IgD-negative memory B cell (primary cell): Measurements from ENCODE around the gene TIMP2. TPM values are rescaled to one million over a fixed set of nuclear protein-coding genes. Genes with fewer than 3 reads are reported as not detected.
A peak's percentile ranks its signal among the peaks of the same experiment; 100 is the strongest.

ENCODE experiments used
- H3K27ac Mint-ChIP-seq, 3 donors: one replicate each; pipeline ENCODE4 v1.8.0; 2020 to 2022; ENCODE audit warnings: mild to moderate bottlenecking in 3 of 3, mixed read lengths in 3 of 3, moderate library complexity in 1 of 3
- H3K27me3 Mint-ChIP-seq: one replicate; pipeline ENCODE4 v1.8.0; 2021; ENCODE audit warnings: mixed read lengths
- H3K36me3 Mint-ChIP-seq: one replicate; pipeline ENCODE4 v1.8.0; 2020; ENCODE audit warnings: mild to moderate bottlenecking, mixed read lengths
- H3K4me1 Mint-ChIP-seq, 3 donors: one replicate each; pipeline ENCODE4 v1.8.0; 2020 to 2022; ENCODE audit warnings: mixed read lengths in 3 of 3, mild to moderate bottlenecking in 1 of 3
- H3K4me3 Mint-ChIP-seq, 4 donors: one replicate each; pipeline ENCODE4 v1.8.0; 2020 to 2022; ENCODE audit warnings: mild to moderate bottlenecking in 4 of 4, mixed read lengths in 4 of 4, moderate library complexity in 3 of 4
- H3K9me3 Mint-ChIP-seq, 3 donors: one replicate each; pipeline ENCODE4 v1.8.0; 2020 to 2021; ENCODE audit warnings: mixed read lengths in 3 of 3, mild to moderate bottlenecking in 1 of 3
- polyA plus RNA-seq: library from polyadenylated mRNA; unstranded; fragments of 300-500 nt; fragmentation: Illumina TruSeq; gene quantifications from one replicate; pipeline ENCODE4 v1.2.3, GENCODE V29; 2021

TIMP2 gene
- polyA plus RNA-seq, 1 donor from 2014 or later = 0.34 TPM

- Mint-ChIP-seq H3K9me3 (no peaks in the 10 kb centered on the region), H3K27me3 (peaks cover 5% of the 10 kb centered on the region), H3K4me1 (peaks cover 5 to 12% (median 5%) of the 10 kb centered on the region in 3 donors), H3K36me3 (no peaks in the 10 kb centered on the region), H3K4me3 (peak overlapping the region in 3 of 4 donors; percentile 4 to 51 (median 12)), H3K27ac (no peak overlapping the region)
Measured at GRCh38 chr17:78925662-78926555, 722 bp upstream of the TIMP2 start.

GRCh38 chr17:78924481-78925151 lies 571 bp downstream of the TIMP2 start:
- Mint-ChIP-seq H3K27ac (no peak overlapping the region), H3K9me3 (no peaks in the 10 kb centered on the region), H3K27me3 (peaks cover 5% of the 10 kb centered on the region), H3K36me3 (no peaks in the 10 kb centered on the region), H3K4me3 (peak overlapping the region; percentile 83 to 97 (median 85)), H3K4me1 (peaks cover 5 to 12% (median 5%) of the 10 kb centered on the region in 3 donors)

- Mint-ChIP-seq H3K9me3 (no peaks in the 10 kb centered on the region), H3K27ac (peak overlapping the region in 2 of 3 donors; percentile 41 to 87), H3K4me3 (peak overlapping the region; percentile 83 to 97 (median 85)), H3K36me3 (no peaks in the 10 kb centered on the region), H3K27me3 (peaks cover 2% of the 10 kb centered on the region), H3K4me1 (peaks cover 5 to 10% (median 5%) of the 10 kb centered on the region in 3 donors)
Measured at GRCh38 chr17:78923660-78924453, 1.3 kb downstream of the TIMP2 start.

- peak overlapping the region; percentile 84 to 97 (median 85) for H3K4me3 Mint-ChIP-seq
- no peaks in the 10 kb centered on the region for H3K36me3 Mint-ChIP-seq
- H3K4me1 Mint-ChIP-seq = peaks cover 5 to 13% (median 5%) of the 10 kb centered on the region in 3 donors
- no peaks in the 10 kb centered on the region for H3K9me3 Mint-ChIP-seq
- H3K27me3 Mint-ChIP-seq = peaks cover 4% of the 10 kb centered on the region
- H3K27ac Mint-ChIP-seq = peak overlapping the region in 2 of 3 donors; percentile 41 to 84
Measured at GRCh38 chr17:78922816-78923498, 2.2 kb downstream of the TIMP2 start.

- Mint-ChIP-seq H3K4me1 (peaks cover 5 to 16% (median 8%) of the 10 kb centered on the region in 3 donors), H3K9me3 (no peaks in the 10 kb centered on the region), H3K27me3 (peaks cover 4% of the 10 kb centered on the region), H3K4me3 (peak overlapping the region in 1 of 4 donors; percentile 68), H3K36me3 (no peaks in the 10 kb centered on the region), H3K27ac (no peak overlapping the region)
Measured at GRCh38 chr17:78921437-78921971, 3.7 kb downstream of the TIMP2 start.

GRCh38 chr17:78920528-78920927 lies 4.7 kb downstream of the TIMP2 start:
- peaks cover 2% of the 10 kb centered on the region for H3K27me3 Mint-ChIP-seq
- H3K4me1 Mint-ChIP-seq = peaks cover 5 to 18% (median 10%) of the 10 kb centered on the region in 3 donors
- no peak overlapping the region for H3K27ac Mint-ChIP-seq
- H3K36me3 Mint-ChIP-seq = no peaks in the 10 kb centered on the region
- peak overlapping the region in 1 of 4 donors; percentile 8 for H3K4me3 Mint-ChIP-seq
- H3K9me3 Mint-ChIP-seq = no peaks in the 10 kb centered on the region

GRCh38 chr17:78919861-78920450 lies 5.2 kb downstream of the TIMP2 start:
- H3K27ac Mint-ChIP-seq = no peak overlapping the region
- peaks cover 5 to 18% (median 10%) of the 10 kb centered on the region in 3 donors for H3K4me1 Mint-ChIP-seq
- no peaks in the 10 kb centered on the region for H3K36me3 Mint-ChIP-seq
- H3K9me3 Mint-ChIP-seq = no peaks in the 10 kb centered on the region
- peak overlapping the region in 1 of 4 donors; percentile 38 for H3K4me3 Mint-ChIP-seq
- H3K27me3 Mint-ChIP-seq = peaks cover 2% of the 10 kb centered on the region

- no peaks in the 10 kb centered on the region for H3K36me3 Mint-ChIP-seq
- H3K4me3 Mint-ChIP-seq = peak overlapping the region in 1 of 4 donors; percentile 27
- H3K27me3 Mint-ChIP-seq = peaks cover 2% of the 10 kb centered on the region
- peak overlapping the region in 1 of 3 donors; percentile 10 for H3K27ac Mint-ChIP-seq
- peaks cover 5 to 19% (median 10%) of the 10 kb centered on the region in 3 donors for H3K4me1 Mint-ChIP-seq
- H3K9me3 Mint-ChIP-seq = no peaks in the 10 kb centered on the region
Measured at GRCh38 chr17:78918979-78919378, 6.2 kb downstream of the TIMP2 start.

- peak overlapping the region in 2 of 3 donors; percentile 18 to 21 for H3K27ac Mint-ChIP-seq
- peaks cover 2% of the 10 kb centered on the region for H3K36me3 Mint-ChIP-seq
- H3K9me3 Mint-ChIP-seq = no peaks in the 10 kb centered on the region
- peaks cover 0 to 11% (median 5%) of the 10 kb centered on the region in 3 donors for H3K4me1 Mint-ChIP-seq
- peak overlapping the region in 1 of 4 donors; percentile 45 for H3K4me3 Mint-ChIP-seq
- peaks cover 2% of the 10 kb centered on the region for H3K27me3 Mint-ChIP-seq
Measured at GRCh38 chr17:78917451-78918275, 7.5 kb downstream of the TIMP2 start.

GRCh38 chr17:78915872-78916632 lies 9.1 kb downstream of the TIMP2 start:
- Mint-ChIP-seq H3K36me3 (peaks cover 6% of the 10 kb centered on the region), H3K4me1 (peaks cover 0 to 11% (median 5%) of the 10 kb centered on the region in 3 donors), H3K4me3 (peak overlapping the region in 1 of 4 donors; percentile 18), H3K27ac (peak overlapping the region in 1 of 3 donors; percentile 67), H3K27me3 (peaks cover 2% of the 10 kb centered on the region), H3K9me3 (no peaks in the 10 kb centered on the region)

- no peaks in the 10 kb centered on the region for H3K9me3 Mint-ChIP-seq
- H3K27ac Mint-ChIP-seq = no peak overlapping the region
- peaks cover 0 to 14% (median 10%) of the 10 kb centered on the region in 3 donors for H3K4me1 Mint-ChIP-seq
- peaks cover 4% of the 10 kb centered on the region for H3K27me3 Mint-ChIP-seq
- H3K4me3 Mint-ChIP-seq = no peak overlapping the region
- peaks cover 6% of the 10 kb centered on the region for H3K36me3 Mint-ChIP-seq
Measured at GRCh38 chr17:78913115-78913514, 12.1 kb downstream of the TIMP2 start.

- Mint-ChIP-seq H3K27me3 (peaks cover 4% of the 10 kb centered on the region), H3K36me3 (peaks cover 6% of the 10 kb centered on the region)
Measured at GRCh38 chr17:78912082-78912481, 13.1 kb downstream of the TIMP2 start.

More at GRCh38 chr17:78912082-78912481, 13.1 kb downstream of the TIMP2 start:
- Mint-ChIP-seq H3K9me3 (no peaks in the 10 kb centered on the region), H3K4me1 (peaks cover 0 to 9% (median 7%) of the 10 kb centered on the region in 3 donors), H3K27ac (peak overlapping the region in 1 of 3 donors; percentile 28), H3K4me3 (no peak overlapping the region)
